Fibroblast of pulmonary artery (primary cell): Measurements from ENCODE around the gene LRMDA.

Source experiments
- DNase-seq: peaks from one replicate; pipeline ENCODE4 v3.0.0-alpha.2; 2010; ENCODE audit warnings: low read depth
- H3K4me3 ChIP-seq: replicated peaks from 2 replicates; pipeline ENCODE4 v1.5.1; 2011; ENCODE audit warnings: low read depth, mild to moderate bottlenecking, control low read depth, low read length, moderate library complexity
- CTCF ChIP-seq: IDR thresholded peaks from 2 replicates; pipeline ENCODE4 v1.5.1; 2011; ENCODE audit warnings: mild to moderate bottlenecking, control low read depth, low read length, inconsistent platforms; ENCODE audit errors: missing control alignments

Gene LRMDA

GRCh38 chr10:75957314-75958120, 526.1 kb downstream of the LRMDA start:
- DNase-seq, result no peak
- no peak overlapping the region for H3K4me3 ChIP-seq
- no peak for TF ChIP-seq CTCF

- peak; percentile 41 for DNase-seq
- H3K4me3 ChIP-seq, result no peak overlapping the region
- TF ChIP-seq CTCF, result no peak
These were observed 527.8 kb downstream of the LRMDA start for GRCh38 chr10:75959209-75959608.

GRCh38 chr10:75959912-75960311, 528.5 kb downstream of the LRMDA start:
- no peak for TF ChIP-seq CTCF
- H3K4me3 ChIP-seq, result no peak overlapping the region
- no peak for DNase-seq

- DNase-seq, result no peak
- no peak for TF ChIP-seq CTCF
- H3K4me3 ChIP-seq, result no peak overlapping the region
These were observed 531.1 kb downstream of the LRMDA start for GRCh38 chr10:75962395-75963061.

GRCh38 chr10:75967491-75967890, 536.1 kb downstream of the LRMDA start:
- no peak overlapping the region for H3K4me3 ChIP-seq
- no peak for DNase-seq
- TF ChIP-seq CTCF, result no peak

GRCh38 chr10:75969031-75969430, 537.6 kb downstream of the LRMDA start:
- TF ChIP-seq CTCF, result no peak
- no peak overlapping the region for H3K4me3 ChIP-seq
- no peak for DNase-seq
